ENCODE measurements around the gene C9.

Gene C9

DNA sequence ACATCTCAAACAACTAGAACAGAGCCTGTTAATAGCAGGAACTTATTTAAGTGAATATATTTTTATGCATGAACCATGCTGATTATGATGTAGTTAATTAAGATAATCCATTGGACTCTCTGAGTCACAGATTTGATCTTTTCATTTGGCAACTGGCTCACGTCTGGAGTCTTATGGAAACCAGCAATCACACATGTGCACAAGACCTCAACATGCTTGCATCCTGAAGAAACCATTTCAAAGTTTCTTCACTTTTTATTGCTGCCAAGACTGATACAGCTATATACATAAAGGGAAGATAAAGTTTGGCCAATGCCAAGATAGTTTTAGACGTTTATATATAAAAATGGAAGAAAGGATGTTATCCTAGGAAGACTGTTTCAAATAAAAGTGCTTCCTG is 13.3 kb upstream of the C9 start:
- in situ Hi-C loops (cut with MboI; ENCODE audit: low pct_unique_long_range_greater_than_20kb, low sequenced_read_pairs, unreplicated experiment): loop anchor here (25.0 kb wide), 1 partner anchor 160 kb away; no protein-coding TSS in a partner anchor
- DNase-seq (ENCODE audit: low spot score): no peak
- TF ChIP-seq, protein P1, sequence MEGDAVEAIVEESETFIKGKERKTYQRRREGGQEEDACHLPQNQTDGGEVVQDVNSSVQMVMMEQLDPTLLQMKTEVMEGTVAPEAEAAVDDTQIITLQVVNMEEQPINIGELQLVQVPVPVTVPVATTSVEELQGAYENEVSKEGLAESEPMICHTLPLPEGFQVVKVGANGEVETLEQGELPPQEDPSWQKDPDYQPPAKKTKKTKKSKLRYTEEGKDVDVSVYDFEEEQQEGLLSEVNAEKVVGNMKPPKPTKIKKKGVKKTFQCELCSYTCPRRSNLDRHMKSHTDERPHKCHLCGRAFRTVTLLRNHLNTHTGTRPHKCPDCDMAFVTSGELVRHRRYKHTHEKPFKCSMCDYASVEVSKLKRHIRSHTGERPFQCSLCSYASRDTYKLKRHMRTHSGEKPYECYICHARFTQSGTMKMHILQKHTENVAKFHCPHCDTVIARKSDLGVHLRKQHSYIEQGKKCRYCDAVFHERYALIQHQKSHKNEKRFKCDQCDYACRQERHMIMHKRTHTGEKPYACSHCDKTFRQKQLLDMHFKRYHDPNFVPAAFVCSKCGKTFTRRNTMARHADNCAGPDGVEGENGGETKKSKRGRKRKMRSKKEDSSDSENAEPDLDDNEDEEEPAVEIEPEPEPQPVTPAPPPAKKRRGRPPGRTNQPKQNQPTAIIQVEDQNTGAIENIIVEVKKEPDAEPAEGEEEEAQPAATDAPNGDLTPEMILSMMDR (IDR thresholded peaks at IDR 0.05; ENCODE audit: extremely low read depth, insufficient read depth, missing control alignments): no peak

DNA sequence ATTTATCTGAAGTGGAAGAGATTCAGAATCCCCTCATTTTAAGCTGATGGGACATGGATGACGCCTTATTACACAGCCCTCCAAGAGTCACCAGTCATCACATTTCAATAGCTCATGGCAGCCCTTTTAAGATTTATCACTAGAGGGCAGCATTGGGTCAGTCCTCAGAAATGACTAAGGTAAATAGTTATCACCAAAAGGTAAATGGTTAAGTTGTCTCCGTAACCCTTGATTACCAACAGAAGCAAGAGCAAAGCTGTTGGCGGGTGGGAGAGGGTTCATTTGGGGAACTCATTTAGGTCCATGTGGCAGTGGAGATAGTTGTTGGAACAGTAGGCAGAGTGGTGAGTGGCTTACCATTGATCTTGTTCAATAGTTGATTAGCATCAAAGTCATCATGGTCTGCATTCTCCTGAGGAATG is 12.0 kb upstream of the C9 start:
- TF ChIP-seq, protein P1 (IDR thresholded peaks at IDR 0.05; ENCODE audit: extremely low read depth, insufficient read depth, missing control alignments): peak; percentile 68

DNA sequence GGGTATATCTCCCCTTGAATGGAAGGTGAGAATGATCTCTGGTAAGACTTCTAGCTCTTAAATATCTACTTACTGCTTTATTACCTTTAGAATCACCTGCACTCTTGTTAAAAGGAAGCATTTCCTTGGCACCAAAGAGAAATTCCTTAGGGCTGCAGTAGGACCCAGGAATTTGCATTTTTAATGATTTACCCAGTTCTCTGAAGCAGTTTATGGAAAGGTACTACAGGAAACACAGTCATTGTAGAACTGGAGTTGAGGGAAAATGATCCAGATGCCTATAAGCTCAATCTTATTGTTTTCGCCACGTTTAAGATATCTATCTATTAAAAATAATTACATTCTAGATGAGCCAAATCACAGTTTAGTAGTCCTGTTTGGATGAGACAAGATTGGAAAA is 9.5 kb upstream of the C9 start:
- in situ Hi-C loops (cut with MboI; ENCODE audit: low pct_unique_long_range_greater_than_20kb, low sequenced_read_pairs, unreplicated experiment): no loop called here
- no peak for DNase-seq (ENCODE audit: low spot score)
- TF ChIP-seq, protein P1 (IDR thresholded peaks at IDR 0.05; ENCODE audit: extremely low read depth, insufficient read depth, missing control alignments): no peak

More for the DNA sequence above, 12.0 kb upstream of the C9 start:
- in situ Hi-C loops (cut with MboI; ENCODE audit: low pct_unique_long_range_greater_than_20kb, low sequenced_read_pairs, unreplicated experiment): loop anchor here (25.0 kb wide), 1 partner anchor 161 kb away; no protein-coding TSS in a partner anchor
- peak; percentile 40 for DNase-seq (ENCODE audit: low spot score)

DNA sequence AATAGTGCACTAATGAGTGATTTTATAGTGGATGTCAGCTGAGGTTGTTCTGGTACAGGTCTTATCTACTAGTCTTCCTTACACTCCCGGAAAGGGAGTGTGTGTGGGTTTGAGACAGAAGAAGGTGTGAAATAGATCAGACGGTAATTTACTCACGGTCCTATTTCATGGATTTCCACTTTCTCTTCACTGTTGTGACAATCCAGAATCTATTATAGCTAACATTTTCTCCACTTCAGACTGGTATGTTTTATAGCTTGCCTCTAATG is 7.0 kb upstream of the C9 start:
- in situ Hi-C loops (cut with MboI; ENCODE audit: low pct_unique_long_range_greater_than_20kb, low sequenced_read_pairs, unreplicated experiment): no loop called here
- no peak for DNase-seq (ENCODE audit: low spot score)
- TF ChIP-seq, protein P1 (IDR thresholded peaks at IDR 0.05; ENCODE audit: extremely low read depth, insufficient read depth, missing control alignments): no peak

DNA sequence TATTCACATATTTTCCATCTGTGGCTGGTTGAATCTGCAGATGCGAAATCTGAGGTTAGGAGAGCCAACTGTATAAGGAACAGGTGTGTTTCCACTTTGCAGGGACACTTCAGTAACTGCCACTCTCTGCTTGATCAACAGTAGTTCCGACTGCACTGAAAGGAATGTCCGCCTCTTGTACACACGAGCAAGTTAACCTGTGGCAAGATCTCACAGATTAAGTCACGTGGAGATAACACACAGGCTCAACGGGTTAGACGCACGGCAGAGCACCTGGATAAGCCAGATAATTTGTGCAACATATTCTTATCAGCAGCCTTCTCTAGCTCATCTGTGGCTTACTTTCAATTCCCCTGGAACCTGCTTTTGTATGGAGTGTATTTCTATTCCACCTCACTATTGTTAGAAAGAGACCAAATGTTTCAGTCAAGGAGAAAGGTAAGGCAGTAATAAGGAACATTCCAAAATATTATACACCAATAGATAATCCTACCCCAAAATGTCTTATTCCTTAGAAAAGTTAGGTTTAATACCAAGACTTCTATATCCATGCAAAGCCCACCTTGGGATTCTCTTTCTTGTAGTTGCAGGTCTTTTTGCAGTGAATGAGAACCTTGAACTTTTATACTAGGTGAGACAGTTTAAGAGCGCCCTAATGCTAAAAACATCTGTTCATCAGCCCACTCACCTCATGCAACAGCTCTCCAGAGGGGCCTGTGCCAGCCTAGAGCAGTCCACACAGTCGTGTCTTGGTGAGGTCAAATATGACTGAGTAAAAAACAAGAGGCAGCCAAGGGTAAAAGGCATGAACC is 6.5 kb upstream of the C9 start:
- TF ChIP-seq, protein P1 (IDR thresholded peaks at IDR 0.05; ENCODE audit: extremely low read depth, insufficient read depth, missing control alignments): no peak
- in situ Hi-C loops (cut with MboI; ENCODE audit: low pct_unique_long_range_greater_than_20kb, low sequenced_read_pairs, unreplicated experiment): no loop called here
- DNase-seq (ENCODE audit: low spot score): no peak

DNA sequence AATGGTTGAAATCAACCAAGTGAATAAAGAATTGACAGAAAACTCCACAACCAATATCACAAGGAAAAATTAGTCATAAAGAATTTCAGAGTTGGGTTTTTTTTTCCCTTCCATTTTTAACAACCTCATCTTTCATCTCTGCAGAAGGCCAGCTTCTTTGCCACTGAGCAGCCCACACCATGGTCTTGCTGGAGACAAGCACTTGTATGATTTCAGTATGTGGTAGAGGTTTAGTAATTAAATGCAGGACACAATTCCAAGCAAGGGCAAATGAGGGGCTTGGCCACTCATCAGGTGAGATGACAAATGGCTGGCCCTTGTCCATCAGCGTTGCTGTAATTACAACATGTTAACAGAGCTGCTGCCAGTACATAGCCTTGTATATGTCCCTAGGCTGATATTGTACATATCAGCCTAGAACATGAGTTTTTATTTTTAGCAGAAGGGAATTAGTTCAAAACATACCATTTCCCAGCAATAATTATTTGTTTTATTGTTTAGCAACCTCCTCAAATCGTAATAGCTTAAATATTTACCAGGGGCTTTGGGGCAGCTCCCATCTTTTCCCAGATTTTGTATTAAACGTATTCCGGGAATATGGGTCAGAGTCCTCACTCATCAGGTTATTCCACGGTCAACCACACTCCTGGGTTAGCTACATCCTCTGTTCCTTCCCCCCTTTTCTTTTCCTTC is 5.0 kb upstream of the C9 start:
- in situ Hi-C loops (cut with MboI; ENCODE audit: low pct_unique_long_range_greater_than_20kb, low sequenced_read_pairs, unreplicated experiment): no loop called here
- DNase-seq (ENCODE audit: low spot score): no peak
- TF ChIP-seq, protein P1 (IDR thresholded peaks at IDR 0.05; ENCODE audit: extremely low read depth, insufficient read depth, missing control alignments): no peak

Measured in GM13977 (cell line).